Adrenal gland (tissue), 12 donors: ENCODE results near the gene SELENOO. TPM values are rescaled to one million over a fixed set of nuclear protein-coding genes. Genes with fewer than 3 reads are reported as not detected.

ENCODE experiments used
- DNase-seq, 7 donors: peaks; one replicate each; pipeline ENCODE4 v3.0.0-alpha.2; 2019 to 2020
- H3K27ac ChIP-seq, 5 donors: fragments of 200-600 bp; sonication (generic) in 4 of 5; 1 replicate in 3 of 5; 2 replicates in 2 of 5; pipeline versions ENCODE4 v1.5.1 to v1.8.0; 2016 to 2020; ENCODE audit warnings: mild to moderate bottlenecking in 1 of 5
- H3K27me3 ChIP-seq: fragments of 200-600 bp; 2 replicates; pipeline ENCODE4 v1.8.0; 2021
- H3K36me3 ChIP-seq, 2 donors: fragments of 200-600 bp; replicated peaks in 1 of 2; 1 replicate in 1 of 2; 2 replicates in 1 of 2; pipeline versions ENCODE4 v1.5.1 to v1.8.0; 2018 to 2022
- H3K4me1 ChIP-seq, 2 donors: fragments of 200-600 bp; replicated peaks in 1 of 2; 1 replicate in 1 of 2; 2 replicates in 1 of 2; pipeline versions ENCODE4 v1.5.1 to v1.8.0; 2018 to 2021
- H3K4me3 ChIP-seq, 4 donors: fragments of 200-600 bp; sonication (generic) in 3 of 4; one replicate each; pipeline ENCODE4 v1.5.1; 2016 to 2018
- H3K9me3 ChIP-seq, 3 donors: fragments of 200-600 bp; sonication (generic) in 1 of 3; replicated peaks in 1 of 3; 1 replicate in 2 of 3; 2 replicates in 1 of 3; pipeline versions ENCODE4 v1.5.1 to v1.8.0; 2016 to 2021
- CTCF ChIP-seq, 6 experiments: fragments of 450-650 bp in 4 of 6; fragments of 200-600 bp in 2 of 6; sonication (generic) in 1 of 6; IDR thresholded peaks; 1 replicate in 5 of 6; 2 replicates in 1 of 6; pipeline versions ENCODE4 v1.5.1 to v1.8.0; 2016 to 2021; ENCODE audit warnings: antibody characterized with exemption in 6 of 6, mild to moderate bottlenecking in 2 of 6, moderate library complexity in 1 of 6
- POLR2A ChIP-seq, 2 donors: fragments of 450-650 bp; IDR thresholded peaks; one replicate each; pipeline ENCODE4 v1.6.1; 2017; ENCODE audit warnings: antibody characterized with exemption in 2 of 2, mild to moderate bottlenecking in 2 of 2, moderate library complexity in 1 of 2
- whole genome bisulfite sequencing, 4 donors: extraction: QIAGEN DNeasy Blood & Tissue Kit in 2 of 4; methylation state at CpG; one replicate each; pipeline versions ENCODE4 v1.1.5 to v1.1.7; 2013 to 2017; 5-methylcytosine and 5-hydroxymethylcytosine counted together
- intact Hi-C, 2 donors: fragments of 100-400 bp; cut with DNase I; formaldehyde crosslinking; loops; one replicate each; pipeline versions ENCODE4 v1.14.1 to v1.15.0; 2022 to 2023
- polyA plus RNA-seq, 3 donors: library from polyadenylated mRNA; stranded (reverse); fragments of 200-250 nt in 2 of 3; fragments of 350-450 nt in 1 of 3; fragmentation: Illumina TruSeq in 1 of 3; extraction: RNeasy Lipid Tissue Mini Kit (QIAGEN cat#74804) in 1 of 3; gene quantifications; one replicate each; pipeline ENCODE4 v1.2.3, GENCODE V29; 2013 to 2014
- total RNA-seq, 9 donors: library from RNA; depleted of rRNA in 4 of 9; stranded (reverse); fragments of >200 nt in 4 of 9; fragments of 120-200 nt in 1 of 9; fragmentation: NEBNext Ultra II Directional in 1 of 9; extraction: Animal tissue kit (Norgen Biotek cat#: 25700) in 1 of 9; gene quantifications; one replicate each; pipeline versions ENCODE4 v1.1.0 to v1.2.4, GENCODE V29; 2013 to 2023
- donor health status: healthy with polysubstance abuse.
- donor health status: Bipolar disorder and iron deficiency.
- donor health status: DM: yes; HTN: yes; CAD: no.
- donor health status: DM: no; HTN: no; CAD: no.
- donor health status: DM: no; HTN: no; CAD: no.
- donor health status: DM: yes; HTN: yes; CAD: no.

Gene SELENOO
- total and polyA plus RNA-seq, 12 donors, result 1.9 to 89.0 (median 35.8) TPM

- intact Hi-C loops, result no loop called here
- Histone ChIP-seq H3K36me3 (no peaks in the 10 kb centered on the region), H3K9me3 (no peaks in the 10 kb centered on the region), H3K4me1 (no peaks in the 10 kb centered on the region), H3K27me3 (peaks cover 5% of the 10 kb centered on the region), H3K4me3 (no peak overlapping the region), H3K27ac (no peak overlapping the region)
- no peak for TF ChIP-seq CTCF (IDR thresholded peaks at IDR 0.05)
- TF ChIP-seq POLR2A (IDR thresholded peaks at IDR 0.05), result no peak
- 82 to 87% (median 85%) methylated on average over 11 to 23 of the region's 23 CpGs for WGBS, 4 donors
- DNase-seq, result no peak
Observed at GRCh38 chr22:50161508-50162390, 39.1 kb upstream of the SELENOO start.

GRCh38 chr22:50162391-50162956 is 38.3 kb upstream of the SELENOO start:
- Histone ChIP-seq H3K9me3 (no peaks in the 10 kb centered on the region), H3K36me3 (no peaks in the 10 kb centered on the region), H3K27me3 (peaks cover 5% of the 10 kb centered on the region), H3K4me1 (no peaks in the 10 kb centered on the region), H3K4me3 (no peak overlapping the region), H3K27ac (no peak overlapping the region)
- intact Hi-C loops, result no loop called here
- WGBS, 4 donors, result 84 to 90% (median 86%) methylated on average over 5 to 10 of the region's 10 CpGs
- DNase-seq, result no peak
- TF ChIP-seq POLR2A (IDR thresholded peaks at IDR 0.05) (no peak), CTCF (IDR thresholded peaks at IDR 0.05) (no peak)

DNA sequence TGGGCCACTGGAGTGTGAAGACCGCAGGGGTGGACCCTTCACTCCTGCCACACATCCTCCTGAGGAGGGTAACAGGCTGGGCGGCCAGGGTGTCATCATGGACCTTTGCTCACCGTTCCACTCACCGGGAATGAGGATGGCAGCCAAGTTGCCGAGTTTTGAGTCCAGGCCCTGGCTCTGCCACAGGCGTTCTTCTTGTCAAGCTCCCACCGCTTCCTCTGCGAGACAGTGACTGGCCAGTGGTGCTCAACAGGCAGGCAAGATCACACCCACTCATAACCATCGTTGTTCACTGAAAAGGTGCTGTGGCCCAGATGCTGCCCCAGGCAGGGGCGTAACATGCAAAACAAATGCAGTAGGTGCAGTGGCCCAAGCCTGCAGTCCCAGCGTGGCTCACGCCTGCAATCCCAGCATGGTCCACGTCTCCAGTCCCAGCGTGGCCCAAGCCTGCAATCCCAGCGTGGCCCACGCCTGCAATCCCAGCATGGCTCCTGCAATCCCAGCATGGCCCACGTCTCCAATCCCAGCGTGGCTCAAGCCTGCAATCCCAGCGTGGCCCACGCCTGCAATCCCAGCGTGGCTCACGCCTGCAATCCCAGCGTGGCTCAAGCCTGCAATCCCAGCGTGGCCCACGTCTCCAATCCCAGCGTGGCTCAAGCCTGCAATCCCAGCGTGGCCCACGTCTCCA is 35.2 kb upstream of the SELENOO start:
- intact Hi-C loops, result no loop called here
- 93 to 96% (median 95%) methylated on average over 6 to 28 of the region's 28 CpGs for WGBS, 4 donors
- Histone ChIP-seq H3K9me3 (no peaks in the 10 kb centered on the region), H3K27ac (no peak overlapping the region), H3K4me3 (no peak overlapping the region), H3K4me1 (peaks cover 0 to 6% of the 10 kb centered on the region in 2 donors), H3K36me3 (no peaks in the 10 kb centered on the region), H3K27me3 (peaks cover 5% of the 10 kb centered on the region)
- TF ChIP-seq POLR2A (IDR thresholded peaks at IDR 0.05) (no peak), CTCF (IDR thresholded peaks at IDR 0.05) (no peak)
- DNase-seq, result no peak
